NCI-H82 treated with DMSO at 0.1 percent for 48 hours (cell line): ENCODE measurements around the gene SH3GLB2.
"Not testable (repeated sequence)": the region's sequence is repeated elsewhere in the genome, so short reads cannot be mapped to it uniquely, and the experiment has no call there.

Experiments
- DNase-seq: peaks from one replicate; lab custom pipeline; 2025; ENCODE audit not compliant: unreplicated experiment; lab: John Stamatoyannopoulos, UW

SH3GLB2 gene

DNA sequence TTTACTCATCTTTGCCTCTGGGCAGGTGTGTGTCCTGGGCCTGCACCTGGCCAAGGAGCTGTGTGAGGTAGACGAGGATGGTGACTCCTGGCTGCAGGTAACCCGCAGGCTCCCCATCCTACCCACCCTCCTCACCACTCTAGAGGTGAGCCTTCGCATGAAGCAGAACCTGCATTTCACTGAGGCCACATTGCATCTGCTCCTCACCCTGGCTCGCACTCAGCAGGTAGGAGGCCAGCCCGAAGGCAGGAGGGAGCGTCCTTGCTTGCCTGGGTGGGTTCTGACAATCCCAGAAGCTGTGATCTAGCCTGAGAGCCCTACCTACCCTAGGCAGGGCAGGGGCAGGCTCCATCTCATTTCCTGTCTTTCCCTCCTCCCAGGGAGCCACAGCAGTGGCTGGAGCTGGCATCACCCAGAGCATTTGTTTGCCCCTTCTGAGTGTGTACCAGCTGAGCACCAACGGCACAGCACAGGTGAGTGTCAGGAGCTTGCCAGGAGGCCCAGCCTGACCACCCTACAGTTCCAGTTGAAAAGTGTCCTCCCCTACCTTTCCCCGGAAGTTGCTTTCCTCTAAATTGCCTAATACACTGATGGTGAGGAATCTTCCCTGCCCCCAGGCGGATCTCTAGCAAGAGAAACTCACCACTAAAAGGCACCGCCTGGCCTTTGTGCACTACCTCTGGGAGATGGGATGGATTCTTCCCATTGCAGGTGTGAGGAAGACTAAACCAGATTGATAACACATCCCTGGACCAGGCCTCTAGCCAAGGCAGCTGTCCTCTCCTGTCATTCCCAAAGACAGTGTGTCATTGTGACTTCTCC lies 26.4 kb downstream of the SH3GLB2 start:
- no peak for DNase-seq

DNA sequence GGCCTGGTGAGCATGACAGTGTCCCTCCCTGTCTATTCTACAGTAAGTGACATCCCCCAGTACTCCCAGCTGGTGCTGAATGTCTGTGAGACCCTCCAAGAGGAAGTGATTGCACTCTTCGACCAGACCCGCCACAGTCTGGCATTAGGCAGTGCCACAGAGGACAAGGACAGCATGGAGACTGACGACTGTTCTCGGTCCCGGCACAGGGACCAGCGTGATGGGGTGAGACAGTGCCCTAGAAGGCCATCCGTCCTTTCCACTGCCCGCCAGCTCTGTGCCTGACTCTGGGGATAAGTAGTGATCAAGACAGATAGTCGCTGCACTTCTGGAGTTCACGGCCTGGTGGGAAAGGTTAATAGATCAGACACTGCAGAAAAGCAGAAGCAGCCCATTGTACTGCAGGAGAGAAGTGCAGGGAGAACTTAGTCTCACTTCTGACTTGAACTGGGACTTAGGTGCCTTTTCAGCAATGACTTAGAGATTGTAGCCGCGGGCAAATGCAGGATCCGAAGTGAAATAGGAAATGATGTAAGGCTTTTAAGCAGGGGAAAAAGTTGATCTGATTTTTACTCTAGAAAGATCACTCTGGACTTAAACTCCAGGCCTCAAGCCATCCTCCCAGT lies 28.4 kb downstream of the SH3GLB2 start:
- DNase-seq: no peak

DNA sequence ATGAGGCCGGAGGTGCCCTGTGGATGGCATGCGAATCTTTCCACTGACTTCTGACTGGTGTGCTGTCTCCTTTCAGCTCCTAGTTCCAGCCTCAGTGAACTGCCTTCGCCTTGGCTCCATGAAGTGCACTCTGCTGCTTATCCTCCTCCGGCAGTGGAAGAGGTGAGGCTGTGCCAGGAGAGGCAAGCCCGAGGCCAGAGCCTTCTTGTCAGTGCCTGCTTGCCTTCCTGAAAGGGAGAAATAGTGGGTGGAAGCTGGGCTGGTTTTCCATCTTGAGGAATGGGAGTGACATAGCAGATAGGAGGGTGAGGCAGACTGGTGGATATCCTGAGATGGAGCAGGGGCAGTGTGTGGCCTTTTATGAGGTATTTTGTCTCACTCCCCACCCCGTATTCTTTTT lies 29.7 kb downstream of the SH3GLB2 start:
- DNase-seq: no peak

DNA sequence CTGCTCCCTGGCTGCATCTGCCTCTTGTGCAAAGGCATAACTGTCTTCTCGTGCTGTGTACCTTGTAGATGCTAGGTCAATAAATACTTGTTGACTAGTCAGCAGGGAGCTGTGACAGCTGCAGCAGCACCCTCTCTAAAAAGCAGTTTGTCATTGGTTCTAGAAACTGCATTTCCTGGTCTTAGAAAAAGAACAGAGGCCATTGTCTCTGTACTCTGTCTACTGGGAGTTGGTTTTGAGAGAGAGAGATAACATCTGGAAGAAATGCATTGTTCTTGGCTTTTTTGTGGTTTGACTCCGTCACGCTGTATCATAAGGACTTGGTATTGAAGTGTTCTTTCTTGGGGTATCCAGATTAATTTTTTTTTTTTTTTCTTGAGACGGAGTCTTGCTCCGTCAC lies 32.3 kb downstream of the SH3GLB2 start:
- no peak for DNase-seq

DNA sequence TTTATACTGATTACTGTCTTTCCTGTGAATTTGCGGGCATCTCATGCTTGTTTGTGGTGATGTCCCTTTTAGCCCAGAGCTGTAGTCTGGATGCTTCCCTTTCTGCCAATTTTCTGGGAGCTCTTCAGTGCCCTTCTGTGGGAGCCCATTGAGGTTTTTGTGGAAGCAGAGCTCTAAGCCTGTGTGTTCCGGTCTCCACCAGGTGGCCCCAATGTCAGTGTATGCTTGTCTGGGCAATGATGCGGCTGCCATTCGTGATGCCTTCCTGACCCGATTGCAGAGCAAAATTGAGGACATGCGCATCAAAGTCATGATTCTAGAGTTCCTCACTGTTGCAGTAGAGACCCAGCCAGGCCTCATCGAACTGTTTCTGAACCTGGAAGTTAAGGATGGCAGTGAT lies 35.1 kb downstream of the SH3GLB2 start:
- no peak for DNase-seq

GRCh38 chr9:128987805-128988204 lies 40.3 kb downstream of the SH3GLB2 start:
- no peak for DNase-seq

DNA sequence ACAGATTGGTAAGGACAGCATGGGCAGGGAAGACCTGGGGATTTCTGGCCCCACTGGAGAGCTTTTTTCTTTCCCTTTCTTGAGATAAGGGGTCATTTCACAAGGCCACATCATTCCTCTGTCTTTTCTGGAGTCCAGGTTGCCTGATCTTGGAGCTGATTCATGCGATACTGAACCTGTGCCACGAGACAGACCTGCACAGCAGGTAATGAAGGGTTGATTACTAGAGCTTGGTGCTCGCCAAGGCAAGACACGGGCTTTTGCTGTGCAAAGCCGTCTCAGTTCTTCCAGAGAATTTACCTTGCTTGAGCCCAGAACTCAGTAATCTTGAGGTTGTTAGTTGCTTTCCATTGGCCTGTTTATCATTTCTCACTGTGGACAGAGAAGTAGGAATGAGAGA lies 41.5 kb downstream of the SH3GLB2 start:
- no peak for DNase-seq

DNA sequence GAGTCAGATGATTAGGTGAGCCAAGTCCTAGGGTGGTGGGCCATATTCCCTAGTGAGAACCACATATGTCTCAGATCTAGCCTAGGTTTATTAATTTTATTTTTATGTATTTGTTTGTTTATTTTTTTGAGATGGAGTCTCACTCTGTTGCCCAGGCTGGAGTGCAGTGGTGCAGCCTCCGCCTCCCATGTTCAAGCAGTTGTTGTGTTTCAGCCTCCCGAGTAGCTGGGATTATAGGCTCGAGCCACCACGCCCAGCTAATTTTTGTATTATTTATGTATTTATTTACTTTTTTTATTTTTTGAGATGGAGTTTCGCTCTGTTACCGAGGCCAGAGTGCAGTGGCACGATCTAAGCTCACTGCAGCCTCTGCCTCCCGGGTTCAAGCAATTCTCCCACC lies 44.6 kb downstream of the SH3GLB2 start:
- no peak for DNase-seq

DNA sequence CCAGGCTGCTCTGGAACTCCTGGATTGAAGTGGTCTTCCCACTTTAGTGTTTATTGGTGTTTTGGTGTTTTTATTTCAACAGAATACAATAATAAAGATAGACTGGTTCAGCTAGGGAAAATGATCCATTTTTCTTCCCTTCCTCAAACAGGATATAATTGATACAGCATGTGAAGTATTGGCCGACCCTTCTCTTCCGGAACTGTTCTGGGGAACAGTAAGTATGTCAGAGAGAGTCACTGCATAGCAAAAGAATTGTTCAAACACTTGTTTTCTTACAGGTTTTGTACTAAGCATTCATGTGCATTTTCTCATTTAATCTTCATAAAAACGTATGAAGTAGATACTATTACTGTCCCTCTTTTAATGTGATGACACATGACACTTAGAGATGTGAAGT lies 49.0 kb downstream of the SH3GLB2 start:
- DNase-seq: no peak

DNA sequence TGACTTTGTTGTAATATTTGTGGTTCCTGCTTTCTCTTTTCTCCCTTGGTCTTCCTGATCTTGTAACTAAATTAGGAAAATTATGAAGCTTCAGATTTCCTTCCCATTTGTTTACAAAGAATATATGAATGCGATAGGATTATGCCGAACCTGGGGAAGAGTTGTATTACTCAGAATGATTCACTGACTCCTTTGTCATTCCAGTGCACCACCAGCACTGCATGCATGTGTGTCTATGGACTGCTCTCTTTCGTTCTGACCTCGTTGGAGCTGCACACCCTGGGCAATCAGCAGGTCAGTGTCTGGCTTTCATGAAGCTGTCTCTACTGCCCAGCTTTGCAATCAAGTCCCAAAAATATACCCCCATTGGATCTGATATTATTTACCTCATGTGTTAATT lies 55.2 kb downstream of the SH3GLB2 start:
- no peak for DNase-seq

- no peak for DNase-seq
Measured at GRCh38 chr9:128969491-128969890, 58.6 kb downstream of the SH3GLB2 start.

DNA sequence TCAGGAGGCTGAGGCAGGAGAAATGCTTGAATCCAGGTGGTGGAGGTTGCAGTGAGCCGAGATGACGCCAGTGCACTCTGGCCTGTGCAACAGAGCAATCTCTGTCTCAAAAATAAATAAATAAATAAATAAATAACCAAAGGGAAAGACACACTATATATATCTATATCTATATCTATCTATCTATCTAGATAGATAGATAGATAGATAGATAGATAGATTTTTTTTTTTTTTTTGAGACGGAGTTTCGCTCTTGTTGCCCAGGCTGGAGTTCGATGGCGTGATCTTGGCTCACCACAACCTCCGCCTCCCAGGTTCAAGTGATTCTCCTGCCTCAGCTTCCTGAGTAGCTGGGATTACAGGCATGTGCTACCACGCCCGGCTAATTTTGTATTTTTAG lies 66.7 kb downstream of the SH3GLB2 start:
- DNase-seq: not testable (repeated sequence)
